ENCODE data around the gene DLX6. TPM values are rescaled to one million over a fixed set of nuclear protein-coding genes. Genes with fewer than 3 reads are reported as not detected.

Gene DLX6
- total RNA-seq, 1 experiment from 2014 or later, result 1.3 TPM

DNA sequence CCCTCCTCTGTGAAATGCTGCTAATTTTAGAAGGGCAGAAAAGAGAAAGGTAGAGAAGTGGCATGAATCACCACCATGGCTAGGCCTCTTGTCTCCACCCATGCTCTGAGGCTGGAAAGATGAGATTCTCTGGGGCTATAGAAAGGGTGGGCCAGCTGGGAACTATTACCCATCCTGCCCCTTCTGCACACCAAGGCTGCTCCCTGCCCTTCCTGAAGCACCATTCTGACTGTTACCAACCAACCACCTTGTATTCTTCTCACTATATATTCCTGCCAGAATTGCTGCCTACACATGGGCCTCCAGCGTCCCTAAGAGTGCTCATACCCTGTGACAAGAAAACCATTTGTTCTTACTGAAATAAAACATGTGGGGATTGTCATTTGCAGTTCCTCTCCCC, 11.4 kb upstream of the DLX6 start:
- Histone ChIP-seq H3K36me3 (ENCODE audit: control insufficient read depth, insufficient read depth, low read length) (no peaks in the 10 kb centered on the region), H3K9me3 (ENCODE audit: control insufficient read depth, insufficient read depth, low read depth, low read length) (no peaks in the 10 kb centered on the region), H3K4me1 (ENCODE audit: control insufficient read depth, insufficient read depth, low read length) (no peaks in the 10 kb centered on the region), H3K4me3 (ENCODE audit: low read depth in 2 of 2, low read length in 2 of 2) (no peak overlapping the region), H3K27ac (ENCODE audit: low read length) (no peak overlapping the region), H3K27me3 (ENCODE audit: control insufficient read depth, insufficient read depth, low read length) (no peaks in the 10 kb centered on the region; the same call in 1 of the 2 replicates)
- intact Hi-C loops (cut with micrococcal nuclease; ENCODE audit: unreplicated experiment), result no loop called here
- ATAC-seq (no peak), DNase-seq (ENCODE audit: low read depth, low spot score) (no peak)
- CTCF ChIA-PET, result no interaction called here
- in situ Hi-C loops (cut with HindIII; ENCODE audit: low pct_unique_long_range_greater_than_20kb, low sequenced_read_pairs), result no loop called here
- POLR2A ChIA-PET, result no interaction called here
- TF ChIP-seq TCF7L2 (IDR thresholded peaks at IDR 0.05; ENCODE audit: low read depth, low read length), result no peak
- TF ChIP-seq REST (IDR thresholded peaks at IDR 0.05; ENCODE audit: insufficient read depth in 1 of 2, low read depth in 2 of 2, low read length in 1 of 2), result no peak
- no peak for TF ChIP-seq SIN3A (IDR thresholded peaks at IDR 0.05; ENCODE audit: borderline replicate concordance, insufficient read depth, low read depth, low read length)
- no peak for TF ChIP-seq CTCF (IDR thresholded peaks at IDR 0.05)
- no peak for TF ChIP-seq POLR2AphosphoS5 (IDR thresholded peaks at IDR 0.05; ENCODE audit: low read depth, low read length)
- no TSS peak for BruUV-seq (replicated peaks)

GRCh38 chr7:96995406-96996110, 9.8 kb upstream of the DLX6 start:
- ATAC-seq, result no peak
- no peaks in the 10 kb centered on the region for H3K9me3 ChIP-seq (ENCODE audit: control insufficient read depth, insufficient read depth, low read depth, low read length)
- TF ChIP-seq REST (IDR thresholded peaks at IDR 0.05; ENCODE audit: insufficient read depth in 1 of 2, low read depth in 2 of 2, low read length in 1 of 2) (no peak), TCF7L2 (IDR thresholded peaks at IDR 0.05; ENCODE audit: low read depth, low read length) (no peak), POLR2AphosphoS5 (IDR thresholded peaks at IDR 0.05; ENCODE audit: low read depth, low read length) (no peak), SIN3A (IDR thresholded peaks at IDR 0.05; ENCODE audit: borderline replicate concordance, insufficient read depth, low read depth, low read length) (no peak), CTCF (IDR thresholded peaks at IDR 0.05) (no peak)
- in situ Hi-C loops (cut with HindIII; ENCODE audit: low pct_unique_long_range_greater_than_20kb, low sequenced_read_pairs), result no loop called here
- intact Hi-C loops (cut with micrococcal nuclease; ENCODE audit: unreplicated experiment), result no loop called here
- no peaks in the 10 kb centered on the region for H3K4me1 ChIP-seq (ENCODE audit: control insufficient read depth, insufficient read depth, low read length)
- no peaks in the 10 kb centered on the region for H3K36me3 ChIP-seq (ENCODE audit: control insufficient read depth, insufficient read depth, low read length)
- no peak overlapping the region for H3K4me3 ChIP-seq (ENCODE audit: low read depth in 2 of 2, low read length in 2 of 2)
- H3K27me3 ChIP-seq (ENCODE audit: control insufficient read depth, insufficient read depth, low read length), result no peaks in the 10 kb centered on the region; the same call in 1 of the 2 replicates
- ChIA-PET POLR2A (interaction anchor here (0.7 kb wide), 1 partner anchor 787 kb away, joined by 4 read pairs; no protein-coding TSS in a partner anchor), CTCF (no interaction called here)
- no peak overlapping the region for H3K27ac ChIP-seq (ENCODE audit: low read length)
- no peak for DNase-seq (ENCODE audit: low read depth, low spot score)
- BruUV-seq (replicated peaks), result no TSS peak
